Measurements from ENCODE around the gene C1orf35. TPM values are rescaled to one million over a fixed set of nuclear protein-coding genes. Genes with fewer than 3 reads are reported as not detected.

The C1orf35 gene
- total and polyA plus RNA-seq, 2 donors (not counting 1 experiment from before 2014, with no cell fraction given), result 4.8 to 7.6 TPM

DNA sequence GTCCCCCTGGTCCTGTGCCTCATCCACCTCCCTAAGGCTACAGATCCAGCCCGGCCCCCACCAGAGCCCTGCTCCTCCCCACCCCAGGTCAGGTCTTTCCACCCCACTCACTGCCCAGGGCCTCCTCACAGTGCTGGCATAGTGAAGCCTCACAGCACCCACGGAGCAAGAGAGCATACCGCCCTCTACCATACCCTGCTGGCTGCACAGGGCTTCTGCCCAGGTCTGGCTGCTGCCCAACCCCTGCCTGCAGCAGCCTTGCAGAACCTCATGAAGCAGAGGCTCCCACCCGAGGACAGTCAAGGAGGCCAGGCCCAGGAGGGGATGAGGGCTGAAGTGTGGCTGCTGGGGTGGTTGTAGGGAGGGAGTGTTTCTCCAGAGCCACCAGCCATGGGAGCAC is 40.3 kb downstream of the C1orf35 start:
- Histone ChIP-seq H3K9ac (ENCODE audit: insufficient read depth, low read length) (no peak overlapping the region), H3K79me2 (ENCODE audit: control insufficient read depth, insufficient read depth, low read length) (no peaks in the 10 kb centered on the region), H2AFZ (ENCODE audit: low read length) (no peak overlapping the region), H3K27me3 (ENCODE audit: control insufficient read depth, insufficient read depth, low read length) (peaks cover 17% of the 10 kb centered on the region), H4K20me1 (ENCODE audit: control insufficient read depth, extremely low read depth, insufficient read depth, low read length) (no peaks in the 10 kb centered on the region), H3K4me3 (replicated peaks in 1 of 4; ENCODE audit: control extremely low read depth in 1 of 4, insufficient read depth in 1 of 4, low read depth in 3 of 4, low read length in 4 of 4) (no peak overlapping the region), H3K36me3 (ENCODE audit: control insufficient read depth, insufficient read depth, low read length) (no peaks in the 10 kb centered on the region), H3K27ac (ENCODE audit: insufficient read depth, low read length) (no peak overlapping the region), H3K4me2 (ENCODE audit: extremely low read depth, insufficient read depth, low read length) (no peak overlapping the region), H3K9me3 (ENCODE audit: control insufficient read depth, insufficient read depth, low read depth, low read length) (no peaks in the 10 kb centered on the region), H3K4me1 (ENCODE audit: control insufficient read depth, extremely low read depth, insufficient read depth, low read length) (no peaks in the 10 kb centered on the region)
- DNase-seq (ENCODE audit: low read depth in 2 of 2), result no peak
- TF ChIP-seq EZH2 (IDR thresholded peaks at IDR 0.05; ENCODE audit: low read length, missing control alignments), result no peak
- TF ChIP-seq, protein P1, sequence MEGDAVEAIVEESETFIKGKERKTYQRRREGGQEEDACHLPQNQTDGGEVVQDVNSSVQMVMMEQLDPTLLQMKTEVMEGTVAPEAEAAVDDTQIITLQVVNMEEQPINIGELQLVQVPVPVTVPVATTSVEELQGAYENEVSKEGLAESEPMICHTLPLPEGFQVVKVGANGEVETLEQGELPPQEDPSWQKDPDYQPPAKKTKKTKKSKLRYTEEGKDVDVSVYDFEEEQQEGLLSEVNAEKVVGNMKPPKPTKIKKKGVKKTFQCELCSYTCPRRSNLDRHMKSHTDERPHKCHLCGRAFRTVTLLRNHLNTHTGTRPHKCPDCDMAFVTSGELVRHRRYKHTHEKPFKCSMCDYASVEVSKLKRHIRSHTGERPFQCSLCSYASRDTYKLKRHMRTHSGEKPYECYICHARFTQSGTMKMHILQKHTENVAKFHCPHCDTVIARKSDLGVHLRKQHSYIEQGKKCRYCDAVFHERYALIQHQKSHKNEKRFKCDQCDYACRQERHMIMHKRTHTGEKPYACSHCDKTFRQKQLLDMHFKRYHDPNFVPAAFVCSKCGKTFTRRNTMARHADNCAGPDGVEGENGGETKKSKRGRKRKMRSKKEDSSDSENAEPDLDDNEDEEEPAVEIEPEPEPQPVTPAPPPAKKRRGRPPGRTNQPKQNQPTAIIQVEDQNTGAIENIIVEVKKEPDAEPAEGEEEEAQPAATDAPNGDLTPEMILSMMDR (conservative IDR thresholded peaks at IDR 0.05 in 1 of 2, IDR thresholded peaks at IDR 0.05 in 1 of 2; ENCODE audit: low read depth in 1 of 2, low read length in 2 of 2), result no peak

DNA sequence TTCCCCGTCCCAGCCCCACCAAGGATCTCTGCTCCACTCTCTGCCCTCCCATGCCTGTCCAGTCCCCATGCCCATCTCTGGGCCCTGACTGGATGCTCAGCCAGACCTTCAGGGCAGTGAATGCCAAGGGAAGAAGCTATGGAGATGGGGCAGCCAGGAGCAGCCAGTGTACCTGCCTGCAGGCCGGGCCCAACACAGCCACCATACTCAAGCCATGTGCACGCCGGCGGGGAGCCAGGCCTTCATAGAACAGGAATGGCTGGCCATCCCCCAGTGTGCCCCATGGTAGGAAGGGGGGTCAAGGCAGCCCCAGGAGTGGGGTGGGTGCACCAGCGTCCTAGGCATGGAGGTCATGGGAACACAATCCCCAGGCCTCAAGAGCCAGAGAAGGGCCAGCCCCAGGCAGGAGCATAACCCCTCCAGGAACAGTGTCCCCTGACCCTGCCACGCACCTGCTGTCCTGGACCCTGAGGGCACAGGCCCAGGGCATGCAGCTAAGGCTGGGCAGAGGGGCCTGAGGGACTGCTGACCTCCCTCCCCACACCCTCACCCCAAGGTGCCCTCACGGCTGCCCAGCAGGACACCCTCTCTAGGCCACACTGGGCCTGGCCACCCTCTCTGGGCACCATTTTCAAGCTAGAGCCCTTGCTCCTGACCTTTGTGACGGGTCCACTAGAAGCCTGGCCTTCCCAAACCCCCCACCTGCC is 40.9 kb downstream of the C1orf35 start:
- TF ChIP-seq, protein P1 (conservative IDR thresholded peaks at IDR 0.05 in 1 of 2, IDR thresholded peaks at IDR 0.05 in 1 of 2; ENCODE audit: low read depth in 1 of 2, low read length in 2 of 2), result no peak
- TF ChIP-seq EZH2 (IDR thresholded peaks at IDR 0.05; ENCODE audit: low read length, missing control alignments), result no peak
- Histone ChIP-seq H3K36me3 (ENCODE audit: control insufficient read depth, insufficient read depth, low read length) (no peaks in the 10 kb centered on the region), H3K4me1 (ENCODE audit: control insufficient read depth, extremely low read depth, insufficient read depth, low read length) (no peaks in the 10 kb centered on the region), H3K4me3 (replicated peaks in 1 of 4; ENCODE audit: control extremely low read depth in 1 of 4, insufficient read depth in 1 of 4, low read depth in 3 of 4, low read length in 4 of 4) (no peak overlapping the region), H2AFZ (ENCODE audit: low read length) (no peak overlapping the region), H3K9me3 (ENCODE audit: control insufficient read depth, insufficient read depth, low read depth, low read length) (no peaks in the 10 kb centered on the region), H3K9ac (ENCODE audit: insufficient read depth, low read length) (no peak overlapping the region), H3K27me3 (ENCODE audit: control insufficient read depth, insufficient read depth, low read length) (peaks cover 17% of the 10 kb centered on the region), H3K79me2 (ENCODE audit: control insufficient read depth, insufficient read depth, low read length) (no peaks in the 10 kb centered on the region), H3K27ac (ENCODE audit: insufficient read depth, low read length) (no peak overlapping the region), H4K20me1 (ENCODE audit: control insufficient read depth, extremely low read depth, insufficient read depth, low read length) (no peaks in the 10 kb centered on the region), H3K4me2 (ENCODE audit: extremely low read depth, insufficient read depth, low read length) (no peak overlapping the region)
- no peak for DNase-seq (ENCODE audit: low read depth in 2 of 2)

DNA sequence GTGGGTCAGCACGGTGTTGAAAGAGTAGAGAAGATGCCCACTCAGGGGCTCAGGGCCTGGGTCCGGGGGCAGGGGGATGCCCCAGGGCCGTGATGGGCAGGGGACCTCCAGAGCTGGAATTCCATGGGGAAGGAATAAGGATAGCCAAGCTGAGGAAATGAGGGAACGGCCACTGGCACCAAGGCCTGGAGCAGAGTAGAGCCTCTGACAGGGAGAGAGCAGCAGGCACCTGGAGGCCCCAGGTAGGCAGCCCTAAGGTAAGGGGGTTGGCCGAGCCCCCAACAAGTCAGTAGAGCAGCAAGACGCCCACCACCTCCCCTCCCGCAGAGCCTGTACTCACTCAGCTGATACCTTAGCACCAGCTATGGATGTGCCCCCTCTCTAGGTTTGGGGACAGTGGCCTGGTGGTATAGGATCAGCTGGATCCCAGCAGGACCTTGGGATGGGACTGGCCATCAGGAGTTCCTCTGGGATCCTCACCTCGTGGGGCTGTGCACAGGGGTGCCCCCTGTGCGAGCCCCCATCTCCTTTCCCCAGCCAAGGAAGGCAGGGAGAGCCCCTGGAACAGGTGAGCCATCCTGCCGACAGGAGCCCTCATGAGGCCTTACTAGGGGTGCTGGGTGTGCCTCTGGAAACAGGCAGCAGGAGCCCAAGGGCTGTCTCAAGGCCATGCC is 41.6 kb downstream of the C1orf35 start:
- Histone ChIP-seq H3K4me1 (ENCODE audit: control insufficient read depth, extremely low read depth, insufficient read depth, low read length) (no peaks in the 10 kb centered on the region), H4K20me1 (ENCODE audit: control insufficient read depth, extremely low read depth, insufficient read depth, low read length) (no peaks in the 10 kb centered on the region), H3K27me3 (ENCODE audit: control insufficient read depth, insufficient read depth, low read length) (peaks cover 13% of the 10 kb centered on the region), H3K79me2 (ENCODE audit: control insufficient read depth, insufficient read depth, low read length) (no peaks in the 10 kb centered on the region), H3K4me2 (ENCODE audit: extremely low read depth, insufficient read depth, low read length) (no peak overlapping the region), H2AFZ (ENCODE audit: low read length) (no peak overlapping the region), H3K27ac (ENCODE audit: insufficient read depth, low read length) (no peak overlapping the region), H3K36me3 (ENCODE audit: control insufficient read depth, insufficient read depth, low read length) (no peaks in the 10 kb centered on the region), H3K4me3 (replicated peaks in 1 of 4; ENCODE audit: control extremely low read depth in 1 of 4, insufficient read depth in 1 of 4, low read depth in 3 of 4, low read length in 4 of 4) (no peak overlapping the region), H3K9me3 (ENCODE audit: control insufficient read depth, insufficient read depth, low read depth, low read length) (no peaks in the 10 kb centered on the region), H3K9ac (ENCODE audit: insufficient read depth, low read length) (no peak overlapping the region)
- DNase-seq (ENCODE audit: low read depth in 2 of 2), result no peak
- TF ChIP-seq, protein P1 (conservative IDR thresholded peaks at IDR 0.05 in 1 of 2, IDR thresholded peaks at IDR 0.05 in 1 of 2; ENCODE audit: low read depth in 1 of 2, low read length in 2 of 2), result no peak
- no peak for TF ChIP-seq EZH2 (IDR thresholded peaks at IDR 0.05; ENCODE audit: low read length, missing control alignments)
